Loucy (cell line): ENCODE measurements around the gene PCID2.
A peak's percentile ranks its signal among the peaks of the same experiment; 100 is the strongest.

Experiments
- H2AFZ ChIP-seq: fragments of 200-600 bp; sonication (generic); 2 replicates; pipeline ENCODE4 v1.6.0; 2016; ENCODE audit warnings: antibody characterized with exemption, mild to moderate bottlenecking, low read length, moderate library complexity
- H3F3A ChIP-seq: fragments of 200-600 bp; 2 replicates; pipeline ENCODE4 v1.6.0; 2016; ENCODE audit warnings: antibody characterized with exemption, low read depth, mild to moderate bottlenecking
- H3K27me3 ChIP-seq: fragments of 200-600 bp; sonication (generic); 2 replicates; pipeline ENCODE4 v1.6.1; 2014; ENCODE audit warnings: low read length, mild to moderate bottlenecking; ENCODE audit not compliant: insufficient read depth, poor library complexity, severe bottlenecking
- H3K36me3 ChIP-seq: fragments of 200-600 bp; sonication (generic); 2 replicates; pipeline ENCODE4 v1.6.1; 2016; ENCODE audit warnings: low read length; ENCODE audit not compliant: insufficient read depth
- H3K4me1 ChIP-seq: fragments of 200-600 bp; sonication (generic); 2 replicates; pipeline ENCODE4 v1.5.1; 2014; ENCODE audit warnings: low read length, mild to moderate bottlenecking; ENCODE audit not compliant: insufficient read depth, poor library complexity, severe bottlenecking
- H3K4me2 ChIP-seq: fragments of 200-600 bp; sonication (generic); 2 replicates; pipeline ENCODE4 v1.6.0; 2014; ENCODE audit warnings: antibody characterized with exemption, low read length, low read depth, mild to moderate bottlenecking; ENCODE audit not compliant: poor library complexity, severe bottlenecking
- H3K4me3 ChIP-seq: fragments of 200-600 bp; sonication (generic); 2 replicates; pipeline ENCODE4 v1.5.1; 2014; ENCODE audit warnings: low read length, mild to moderate bottlenecking, mixed read lengths; ENCODE audit not compliant: poor library complexity, severe bottlenecking
- H3K79me2 ChIP-seq: fragments of 200-600 bp; sonication (generic); 2 replicates; pipeline ENCODE4 v1.6.1; 2014; ENCODE audit warnings: low read length; ENCODE audit not compliant: insufficient read depth
- H3K9ac ChIP-seq: fragments of 200-600 bp; sonication (generic); 2 replicates; pipeline ENCODE4 v1.6.0; 2014; ENCODE audit warnings: mild to moderate bottlenecking, low read depth, low read length, moderate library complexity; ENCODE audit not compliant: poor library complexity, severe bottlenecking
- H3K9me2 ChIP-seq: fragments of 200-600 bp; sonication (generic); replicated peaks from 2 replicates; pipeline ENCODE4 v1.6.1; 2016; ENCODE audit warnings: low read depth, low read length, mixed read lengths
- H3K9me3 ChIP-seq: fragments of 200-600 bp; sonication (generic); 2 replicates; pipeline ENCODE4 v1.6.1; 2014; ENCODE audit warnings: mild to moderate bottlenecking, antibody characterized with exemption, low read length, low read depth; ENCODE audit not compliant: insufficient read depth
- H4K20me1 ChIP-seq: fragments of 200-600 bp; sonication (generic); 2 replicates; pipeline ENCODE4 v1.6.0; 2014; ENCODE audit warnings: antibody characterized with exemption, low read length, mild to moderate bottlenecking; ENCODE audit not compliant: insufficient read depth, poor library complexity, severe bottlenecking
- EZH2phosphoT487 ChIP-seq: fragments of 200-600 bp; IDR thresholded peaks from 2 replicates; pipeline ENCODE4 v1.6.1; 2018; ENCODE audit warnings: antibody characterized with exemption, mild to moderate bottlenecking, moderate library complexity, borderline replicate concordance
- TF ChIP-seq, protein P1 (sequence below): fragments of 200-600 bp; sonication (generic); conservative IDR thresholded peaks from 2 replicates; pipeline ENCODE4 v1.5.1; 2014; ENCODE audit warnings: mild to moderate bottlenecking, antibody characterized with exemption, low read length

Gene PCID2

GRCh38 chr13:113207460-113207859 lies 1.0 kb downstream of the PCID2 start:
- Histone ChIP-seq H3K4me3 (peak overlapping the region; percentile 96), H4K20me1 (peaks cover 59% of the 10 kb centered on the region)
- TF ChIP-seq, protein P1, sequence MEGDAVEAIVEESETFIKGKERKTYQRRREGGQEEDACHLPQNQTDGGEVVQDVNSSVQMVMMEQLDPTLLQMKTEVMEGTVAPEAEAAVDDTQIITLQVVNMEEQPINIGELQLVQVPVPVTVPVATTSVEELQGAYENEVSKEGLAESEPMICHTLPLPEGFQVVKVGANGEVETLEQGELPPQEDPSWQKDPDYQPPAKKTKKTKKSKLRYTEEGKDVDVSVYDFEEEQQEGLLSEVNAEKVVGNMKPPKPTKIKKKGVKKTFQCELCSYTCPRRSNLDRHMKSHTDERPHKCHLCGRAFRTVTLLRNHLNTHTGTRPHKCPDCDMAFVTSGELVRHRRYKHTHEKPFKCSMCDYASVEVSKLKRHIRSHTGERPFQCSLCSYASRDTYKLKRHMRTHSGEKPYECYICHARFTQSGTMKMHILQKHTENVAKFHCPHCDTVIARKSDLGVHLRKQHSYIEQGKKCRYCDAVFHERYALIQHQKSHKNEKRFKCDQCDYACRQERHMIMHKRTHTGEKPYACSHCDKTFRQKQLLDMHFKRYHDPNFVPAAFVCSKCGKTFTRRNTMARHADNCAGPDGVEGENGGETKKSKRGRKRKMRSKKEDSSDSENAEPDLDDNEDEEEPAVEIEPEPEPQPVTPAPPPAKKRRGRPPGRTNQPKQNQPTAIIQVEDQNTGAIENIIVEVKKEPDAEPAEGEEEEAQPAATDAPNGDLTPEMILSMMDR, result no peak

DNA sequence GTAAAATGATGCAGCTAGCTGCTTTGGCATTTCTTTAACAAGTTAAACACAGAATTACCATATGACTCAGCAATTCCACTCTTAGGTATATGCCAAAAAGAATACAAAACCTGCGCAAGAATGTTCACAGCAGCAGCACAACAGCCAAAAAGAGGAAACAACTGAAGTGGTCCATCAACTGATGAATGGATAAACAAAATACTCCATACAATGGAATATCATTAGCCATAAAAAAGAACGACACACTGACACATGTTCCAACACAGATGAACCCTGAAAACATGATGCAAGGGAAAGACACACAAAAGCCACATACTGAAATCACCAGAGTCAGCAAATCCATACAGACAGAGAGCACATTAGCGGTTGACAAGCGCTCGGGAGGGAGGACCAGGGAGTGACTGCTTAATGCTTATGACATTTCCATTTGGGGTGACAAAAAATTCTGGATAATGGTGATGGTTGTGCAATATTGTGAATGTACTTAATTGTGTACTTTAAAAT lies 3.0 kb downstream of the PCID2 start:
- Histone ChIP-seq H2AFZ (no peak overlapping the region), H3K36me3 (no peaks in the 10 kb centered on the region), H3K9me3 (no peaks in the 10 kb centered on the region), H3K4me3 (no peak overlapping the region), H4K20me1 (peaks cover 41% of the 10 kb centered on the region), H3K79me2 (peaks cover 72% of the 10 kb centered on the region), H3K4me1 (peaks cover 50% of the 10 kb centered on the region), H3F3A (no peaks in the 10 kb centered on the region), H3K27me3 (no peaks in the 10 kb centered on the region), H3K9ac (peak overlapping the region; percentile 95), H3K9me2 (no peaks in the 10 kb centered on the region), H3K4me2 (peak overlapping the region; percentile 97)
- TF ChIP-seq, protein P1, result no peak
- no peak for TF ChIP-seq EZH2phosphoT487

More at GRCh38 chr13:113207460-113207859, 1.0 kb downstream of the PCID2 start:
- Histone ChIP-seq H3K27me3 (no peaks in the 10 kb centered on the region), H3K9me3 (no peaks in the 10 kb centered on the region), H3K4me1 (peaks cover 66% of the 10 kb centered on the region), H3K36me3 (no peaks in the 10 kb centered on the region), H3K9me2 (no peaks in the 10 kb centered on the region), H3K4me2 (peak overlapping the region; percentile 97), H3K79me2 (peaks cover 85% of the 10 kb centered on the region), H2AFZ (no peak overlapping the region), H3K9ac (peak overlapping the region; percentile 95), H3F3A (no peaks in the 10 kb centered on the region)

DNA sequence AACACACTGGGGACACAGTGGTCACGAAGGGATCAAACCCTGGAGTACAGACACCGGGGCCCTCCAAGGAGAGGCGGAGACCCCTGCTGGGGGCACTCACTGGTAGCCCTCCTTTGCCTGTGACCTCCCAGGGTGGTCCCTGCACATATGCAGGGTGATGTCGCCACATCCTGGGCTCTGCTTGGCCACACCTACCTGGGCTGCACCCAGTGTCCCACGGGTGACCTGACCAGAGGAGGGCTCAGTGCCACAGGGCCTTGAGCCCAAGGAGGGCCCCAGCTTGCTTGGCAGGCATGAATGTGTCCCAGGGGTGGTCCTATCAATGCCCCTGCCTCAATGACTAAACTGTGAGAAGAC lies 4.1 kb downstream of the PCID2 start:
- Histone ChIP-seq H3K9me3 (no peaks in the 10 kb centered on the region), H3K27me3 (no peaks in the 10 kb centered on the region), H2AFZ (no peak overlapping the region), H3K79me2 (peaks cover 65% of the 10 kb centered on the region), H3K4me2 (peak overlapping the region; percentile 97), H3K4me3 (no peak overlapping the region), H3K9ac (no peak overlapping the region), H4K20me1 (peaks cover 34% of the 10 kb centered on the region), H3K36me3 (peaks cover 9% of the 10 kb centered on the region; the same call in 1 of the 2 replicates), H3F3A (no peaks in the 10 kb centered on the region), H3K4me1 (peaks cover 43% of the 10 kb centered on the region), H3K9me2 (no peaks in the 10 kb centered on the region)
- TF ChIP-seq, protein P1, result no peak
